Nephron progenitor cell (in vitro differentiated cells): ENCODE data around the gene FIZ1.

Source experiments
- DNase-seq: peaks from one replicate; pipeline ENCODE4 v3.0.0; 2021
- H3K27ac Mint-ChIP-seq: 2 replicates; pipeline ENCODE4 v1.8.0; 2021; ENCODE audit warnings: mild to moderate bottlenecking, moderate library complexity, mixed read lengths
- H3K27me3 Mint-ChIP-seq: 2 replicates; pipeline ENCODE4 v1.8.0; 2021; ENCODE audit warnings: mild to moderate bottlenecking, low read depth, mixed read lengths; ENCODE audit not compliant: poor library complexity
- H3K36me3 Mint-ChIP-seq: 2 replicates; pipeline ENCODE4 v1.8.0; 2021; ENCODE audit warnings: low read depth, mixed read lengths
- H3K4me1 Mint-ChIP-seq: 2 replicates; pipeline ENCODE4 v1.8.0; 2021; ENCODE audit warnings: mixed read lengths
- H3K4me3 Mint-ChIP-seq: 2 replicates; pipeline ENCODE4 v1.8.0; 2021; ENCODE audit warnings: mild to moderate bottlenecking, moderate library complexity, mixed read lengths
- H3K9me3 Mint-ChIP-seq: 2 replicates; pipeline ENCODE4 v1.8.0; 2021; ENCODE audit warnings: mild to moderate bottlenecking, moderate library complexity, mixed read lengths
- TF ChIP-seq, protein P1 (sequence below): fragments of 200-600 bp; sonication (generic); IDR thresholded peaks from 2 replicates; pipeline ENCODE4 v1.5.0; 2021; ENCODE audit warnings: antibody characterized with exemption

The FIZ1 gene

DNA sequence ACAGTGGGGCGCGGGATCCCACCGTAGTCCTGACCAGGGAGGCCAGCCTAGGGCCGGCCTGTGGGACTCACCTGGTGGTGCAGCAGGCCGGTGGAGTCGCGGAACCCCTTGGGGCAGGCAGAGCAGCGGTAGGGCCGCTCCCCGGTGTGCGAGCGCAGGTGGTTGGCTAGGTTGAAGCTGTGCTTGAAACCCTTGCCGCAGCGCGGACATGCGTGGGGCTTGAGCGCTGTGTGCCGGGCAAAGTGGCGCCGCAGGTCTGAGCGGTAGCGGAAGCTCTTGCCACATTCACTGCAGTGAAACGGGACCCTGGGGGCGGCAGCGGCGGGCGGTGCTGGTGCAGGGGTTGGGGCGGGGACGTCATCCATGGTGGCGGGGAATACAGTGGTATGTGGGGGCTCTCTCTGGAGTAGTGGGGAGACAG lies 1.8 kb downstream of the FIZ1 start:
- no peak overlapping the region for H3K27ac Mint-ChIP-seq
- no peak overlapping the region for H3K4me3 Mint-ChIP-seq
- H3K27me3 Mint-ChIP-seq: no peaks in the 10 kb centered on the region
- H3K9me3 Mint-ChIP-seq: peaks cover 4% of the 10 kb centered on the region
- H3K4me1 Mint-ChIP-seq: peaks cover 31% of the 10 kb centered on the region
- DNase-seq: no peak
- TF ChIP-seq, protein P1, sequence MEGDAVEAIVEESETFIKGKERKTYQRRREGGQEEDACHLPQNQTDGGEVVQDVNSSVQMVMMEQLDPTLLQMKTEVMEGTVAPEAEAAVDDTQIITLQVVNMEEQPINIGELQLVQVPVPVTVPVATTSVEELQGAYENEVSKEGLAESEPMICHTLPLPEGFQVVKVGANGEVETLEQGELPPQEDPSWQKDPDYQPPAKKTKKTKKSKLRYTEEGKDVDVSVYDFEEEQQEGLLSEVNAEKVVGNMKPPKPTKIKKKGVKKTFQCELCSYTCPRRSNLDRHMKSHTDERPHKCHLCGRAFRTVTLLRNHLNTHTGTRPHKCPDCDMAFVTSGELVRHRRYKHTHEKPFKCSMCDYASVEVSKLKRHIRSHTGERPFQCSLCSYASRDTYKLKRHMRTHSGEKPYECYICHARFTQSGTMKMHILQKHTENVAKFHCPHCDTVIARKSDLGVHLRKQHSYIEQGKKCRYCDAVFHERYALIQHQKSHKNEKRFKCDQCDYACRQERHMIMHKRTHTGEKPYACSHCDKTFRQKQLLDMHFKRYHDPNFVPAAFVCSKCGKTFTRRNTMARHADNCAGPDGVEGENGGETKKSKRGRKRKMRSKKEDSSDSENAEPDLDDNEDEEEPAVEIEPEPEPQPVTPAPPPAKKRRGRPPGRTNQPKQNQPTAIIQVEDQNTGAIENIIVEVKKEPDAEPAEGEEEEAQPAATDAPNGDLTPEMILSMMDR: no peak
- H3K36me3 Mint-ChIP-seq: peaks cover 48% of the 10 kb centered on the region

- peaks cover 30% of the 10 kb centered on the region for H3K4me1 Mint-ChIP-seq
- peaks cover 54% of the 10 kb centered on the region for H3K36me3 Mint-ChIP-seq
- peaks cover 4% of the 10 kb centered on the region for H3K9me3 Mint-ChIP-seq
- peak overlapping the region; percentile 20 for H3K4me3 Mint-ChIP-seq
- DNase-seq: no peak
- H3K27ac Mint-ChIP-seq: no peak overlapping the region
- no peaks in the 10 kb centered on the region for H3K27me3 Mint-ChIP-seq
- TF ChIP-seq, protein P1: no peak
Measured at GRCh38 chr19:55596304-55596703, 3.0 kb downstream of the FIZ1 start.

DNA sequence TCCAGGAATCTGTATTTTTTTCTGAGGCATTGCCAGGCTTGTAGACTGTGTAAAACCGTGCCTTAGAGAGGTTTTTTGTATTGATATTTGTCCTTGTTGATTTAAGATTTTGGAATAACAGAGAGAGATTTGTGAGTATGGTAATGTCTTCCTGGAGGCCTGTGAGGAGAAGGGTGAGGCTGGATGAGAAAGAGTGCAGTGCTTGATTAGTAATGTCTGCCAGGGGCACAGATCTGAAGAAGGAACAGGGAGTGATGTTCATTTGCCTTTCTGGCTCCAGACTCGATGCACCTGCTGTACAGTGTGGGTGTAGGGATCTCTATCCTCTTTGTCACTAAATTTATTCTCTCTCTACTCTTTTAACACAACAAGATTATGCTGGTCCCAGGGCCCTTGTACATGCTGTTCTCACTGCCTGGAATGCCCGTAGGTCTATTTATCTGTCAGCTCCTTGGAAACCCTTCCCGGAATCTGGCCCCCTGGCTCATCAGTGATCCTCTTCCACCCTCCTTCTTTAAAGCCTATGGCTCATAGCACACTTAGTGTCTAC lies 4.2 kb downstream of the FIZ1 start:
- H3K4me3 Mint-ChIP-seq: no peak overlapping the region
- H3K4me1 Mint-ChIP-seq: peaks cover 36% of the 10 kb centered on the region
- no peak overlapping the region for H3K27ac Mint-ChIP-seq
- peaks cover 4% of the 10 kb centered on the region for H3K9me3 Mint-ChIP-seq
- no peak for DNase-seq
- TF ChIP-seq, protein P1: no peak
- no peaks in the 10 kb centered on the region for H3K27me3 Mint-ChIP-seq
- H3K36me3 Mint-ChIP-seq: peaks cover 57% of the 10 kb centered on the region

DNA sequence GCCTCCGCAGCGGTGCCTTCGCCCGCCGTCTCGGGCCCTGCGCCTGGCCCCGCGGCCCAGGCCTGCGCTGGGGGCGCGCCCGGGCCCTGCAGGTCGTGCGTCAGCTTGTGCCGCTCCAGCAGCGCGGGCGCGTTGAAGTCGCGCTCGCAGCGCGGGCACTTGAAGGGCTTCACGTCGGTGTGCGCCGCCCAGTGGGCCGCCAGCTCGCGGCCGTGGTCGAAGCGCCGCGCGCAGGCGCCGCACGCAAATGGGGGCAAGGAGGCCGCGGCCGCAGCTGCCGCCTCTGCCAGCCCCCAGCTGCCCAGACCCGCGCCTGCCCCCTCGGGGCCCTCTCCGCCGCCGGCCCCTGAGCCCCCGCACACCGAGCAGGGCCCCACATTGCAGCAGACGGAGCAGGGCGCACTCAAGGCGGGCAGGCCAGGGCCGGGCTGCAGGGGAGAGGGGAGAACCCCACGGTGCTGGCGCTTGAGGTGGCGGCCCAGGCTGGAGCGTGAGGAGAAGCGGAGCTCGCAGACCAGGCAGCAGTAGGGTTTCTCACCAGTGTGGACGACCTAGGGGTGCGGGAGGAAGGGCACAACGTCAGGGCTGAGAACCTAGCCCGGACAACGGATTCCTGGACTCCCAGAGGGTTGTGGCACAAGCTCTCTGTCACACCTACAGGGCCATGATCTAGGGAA lies 6.1 kb downstream of the FIZ1 start:
- no peak overlapping the region for H3K4me3 Mint-ChIP-seq
- TF ChIP-seq, protein P1: no peak
- no peaks in the 10 kb centered on the region for H3K27me3 Mint-ChIP-seq
- DNase-seq: no peak
- H3K27ac Mint-ChIP-seq: peak overlapping the region; percentile 77
- peaks cover 4% of the 10 kb centered on the region for H3K9me3 Mint-ChIP-seq
- H3K36me3 Mint-ChIP-seq: peaks cover 50% of the 10 kb centered on the region
- peaks cover 40% of the 10 kb centered on the region for H3K4me1 Mint-ChIP-seq

GRCh38 chr19:55592391-55593090 lies 6.8 kb downstream of the FIZ1 start:
- Mint-ChIP-seq H3K27ac (no peak overlapping the region), H3K36me3 (peaks cover 44% of the 10 kb centered on the region), H3K27me3 (no peaks in the 10 kb centered on the region), H3K9me3 (peaks cover 4% of the 10 kb centered on the region), H3K4me3 (no peak overlapping the region), H3K4me1 (peaks cover 35% of the 10 kb centered on the region)
- no peak for DNase-seq
- TF ChIP-seq, protein P1: no peak
